Activated naive CD4-positive, alpha-beta T cell treated with anti-CD3 and anti-CD28 coated beads for 36 hours (primary cell): ENCODE measurements around the gene GBP7. TPM values are rescaled to one million over a fixed set of nuclear protein-coding genes. Genes with fewer than 3 reads are reported as not detected.

ENCODE experiments used
- CTCF ChIA-PET: fragments of 350-600 bp; sonication (Branson Sonifier 250); formaldehyde crosslinking; loops from one replicate; lab custom pipeline; 2021; ENCODE audit warnings: antibody characterized with exemption; lab: Charles Lee
- DNase-seq: peaks from one replicate; pipeline ENCODE4 v3.0.0-alpha.2; 2020
- H3K27ac Mint-ChIP-seq: one replicate; pipeline ENCODE4 v1.8.0; 2021; ENCODE audit warnings: mild to moderate bottlenecking, mixed read lengths
- H3K27me3 Mint-ChIP-seq: one replicate; pipeline ENCODE4 v1.8.0; 2021; ENCODE audit warnings: low read depth, mixed read lengths
- H3K36me3 Mint-ChIP-seq: one replicate; pipeline ENCODE4 v1.8.0; 2021; ENCODE audit warnings: low read depth, mixed read lengths
- H3K4me1 Mint-ChIP-seq: one replicate; pipeline ENCODE4 v1.8.0; 2021; ENCODE audit warnings: low read depth, mixed read lengths
- H3K4me3 Mint-ChIP-seq: one replicate; pipeline ENCODE4 v1.8.0; 2021; ENCODE audit warnings: mild to moderate bottlenecking, moderate library complexity, mixed read lengths
- H3K9me3 Mint-ChIP-seq: one replicate; pipeline ENCODE4 v1.8.0; 2021; ENCODE audit warnings: mixed read lengths
- intact Hi-C: fragments of 100-400 bp; cut with micrococcal nuclease; formaldehyde crosslinking; loops from one replicate; pipeline ENCODE4 v1.15.1; 2023
- total RNA-seq, 2 experiments: library from RNA; stranded (reverse); gene quantifications; one replicate each; pipeline ENCODE4 v1.2.3, GENCODE V29; 2021

Gene GBP7
- total RNA-seq, 2 experiments from 2014 or later, result 0.12 TPM; not detected in 1

DNA sequence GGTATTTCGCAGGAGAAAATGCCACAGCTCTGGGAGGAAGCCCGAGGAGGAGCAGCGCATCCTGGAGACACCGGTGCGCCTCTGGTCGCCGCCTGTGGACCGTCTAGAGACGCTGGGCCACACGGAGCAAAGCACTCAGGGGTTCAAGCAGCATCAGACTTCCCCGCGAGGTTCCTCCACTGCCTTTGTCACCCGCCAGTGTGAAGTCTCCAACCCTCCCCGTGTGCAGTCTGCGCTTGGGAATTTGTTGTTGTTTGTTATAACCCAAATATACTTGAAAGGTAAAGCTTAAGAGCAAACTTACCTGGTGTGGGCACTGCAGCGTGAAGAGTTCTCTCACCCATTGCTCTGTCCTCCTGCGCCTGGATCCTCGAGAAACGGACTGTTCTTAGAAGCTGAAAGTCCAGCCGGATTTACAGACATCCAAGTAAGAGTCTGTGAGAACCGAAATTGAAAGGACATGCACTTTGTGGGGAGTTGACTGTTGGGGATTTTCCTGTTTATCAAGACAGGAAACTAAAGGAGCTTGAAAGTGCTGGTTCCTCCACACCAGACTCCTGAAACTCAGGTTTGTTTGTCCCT, 22.8 kb upstream of the GBP7 start, which contains the start of gene GBP4:
Gene GBP4 (minus strand): TSS at position 452 of the 582 bp plus-strand sequence. CDS start 108 bp downstream, at position 344.
- peaks cover 16% of the 10 kb centered on the region for H3K36me3 Mint-ChIP-seq
- peak; percentile 65 for DNase-seq
- intact Hi-C loops, result loop anchor here (1.0 to 5.0 kb wide), 12 partner anchors 58 to 526 kb away; partner anchors contain the start of genes GBP1, GBP2, GTF2B and PKN2
- no peaks in the 10 kb centered on the region for H3K27me3 Mint-ChIP-seq
- peak within 1 kb of the TSS; percentile 98 for H3K27ac Mint-ChIP-seq
- peak within 1 kb of the TSS; percentile 92 for H3K4me3 Mint-ChIP-seq
- peaks cover 84% of the 10 kb centered on the region for H3K4me1 Mint-ChIP-seq
- peaks cover under 1% of the 10 kb centered on the region for H3K9me3 Mint-ChIP-seq
- CTCF ChIA-PET, result interaction anchor here (0.6 to 2.3 kb wide), 16 partner anchors 71 to 252 kb away, joined by 3 to 10 read pairs (median 3); partner anchors contain the start of genes GBP1 and GBP5

GRCh38 chr1:89198081-89198480, 22.3 kb upstream of the GBP7 start:
- no peak for DNase-seq
- no peaks in the 10 kb centered on the region for H3K9me3 Mint-ChIP-seq
- peak overlapping the region; percentile 92 for H3K4me3 Mint-ChIP-seq
- peaks cover 81% of the 10 kb centered on the region for H3K4me1 Mint-ChIP-seq
- CTCF ChIA-PET, result interaction anchor here (0.7 to 2.3 kb wide), 11 partner anchors 71 to 253 kb away, joined by 3 to 10 read pairs (median 4); partner anchors contain the start of gene GBP5
- intact Hi-C loops, result loop anchor here (1.0 to 5.0 kb wide), 9 partner anchors 59 to 527 kb away; partner anchors contain the start of genes GTF2B and PKN2
- no peaks in the 10 kb centered on the region for H3K27me3 Mint-ChIP-seq
- H3K27ac Mint-ChIP-seq, result peak overlapping the region; percentile 98
- H3K36me3 Mint-ChIP-seq, result peaks cover 17% of the 10 kb centered on the region

DNA sequence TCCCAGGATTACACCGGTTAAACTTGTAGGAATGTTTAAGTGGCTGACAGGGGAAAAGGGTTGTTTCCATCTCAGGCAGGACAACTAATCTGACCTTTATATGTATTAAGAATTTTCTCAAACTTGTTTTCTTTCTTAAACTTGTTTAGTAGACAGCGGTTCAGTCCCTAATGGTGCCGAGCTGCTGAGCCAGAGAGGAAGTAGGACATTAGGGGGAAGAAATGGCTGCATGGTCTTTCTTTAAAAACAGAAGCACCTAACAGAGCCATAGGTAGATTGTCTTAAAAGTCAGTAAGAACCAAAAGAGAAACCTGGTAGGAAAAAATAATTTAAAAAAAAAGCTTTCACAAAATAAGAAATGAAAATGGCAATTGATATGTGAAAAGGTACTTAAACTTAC, 19.7 kb upstream of the GBP7 start:
- Mint-ChIP-seq H3K27ac (peak overlapping the region; percentile 77), H3K4me3 (peak overlapping the region; percentile 53), H3K9me3 (no peaks in the 10 kb centered on the region), H3K27me3 (no peaks in the 10 kb centered on the region), H3K4me1 (peaks cover 68% of the 10 kb centered on the region), H3K36me3 (peaks cover 28% of the 10 kb centered on the region)
- DNase-seq, result no peak
- CTCF ChIA-PET, result interaction anchor here (0.6 to 1.1 kb wide), 3 partner anchors 25 to 163 kb away, joined by 3 to 4 read pairs (median 3); partner anchors contain the start of gene GBP5
- intact Hi-C loops, result loop anchor here (5.0 kb wide), 1 partner anchor 513 kb away; the partner anchor contains the start of gene PKN2

DNA sequence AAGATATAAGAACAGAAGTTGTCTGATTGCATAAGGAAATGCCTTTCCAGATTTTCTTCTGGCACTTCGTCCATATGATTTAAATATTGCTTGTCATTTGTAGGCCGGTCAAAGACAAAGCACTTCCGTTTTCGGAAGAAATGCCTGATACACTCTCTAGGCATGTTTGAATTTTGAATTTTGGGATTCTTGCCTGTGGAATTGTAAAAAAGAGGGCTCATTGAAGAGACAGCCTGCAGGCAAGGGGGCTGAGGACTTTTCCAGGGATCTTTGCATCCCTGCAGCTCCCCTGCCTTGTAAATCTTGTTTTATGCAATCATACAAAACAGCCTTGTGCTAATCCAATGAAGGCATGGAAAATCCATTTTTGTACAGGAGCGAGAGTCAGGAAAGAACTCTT, 15.5 kb upstream of the GBP7 start:
- peaks cover 57% of the 10 kb centered on the region for H3K36me3 Mint-ChIP-seq
- intact Hi-C loops, result no loop called here
- DNase-seq, result no peak
- CTCF ChIA-PET, result interaction anchor here (1.0 kb wide), 1 partner anchor 167 kb away, joined by 4 read pairs; no protein-coding TSS in a partner anchor
- H3K9me3 Mint-ChIP-seq, result no peaks in the 10 kb centered on the region
- H3K4me1 Mint-ChIP-seq, result peaks cover 56% of the 10 kb centered on the region
- no peaks in the 10 kb centered on the region for H3K27me3 Mint-ChIP-seq
- H3K4me3 Mint-ChIP-seq, result no peak overlapping the region
- no peak overlapping the region for H3K27ac Mint-ChIP-seq

DNA sequence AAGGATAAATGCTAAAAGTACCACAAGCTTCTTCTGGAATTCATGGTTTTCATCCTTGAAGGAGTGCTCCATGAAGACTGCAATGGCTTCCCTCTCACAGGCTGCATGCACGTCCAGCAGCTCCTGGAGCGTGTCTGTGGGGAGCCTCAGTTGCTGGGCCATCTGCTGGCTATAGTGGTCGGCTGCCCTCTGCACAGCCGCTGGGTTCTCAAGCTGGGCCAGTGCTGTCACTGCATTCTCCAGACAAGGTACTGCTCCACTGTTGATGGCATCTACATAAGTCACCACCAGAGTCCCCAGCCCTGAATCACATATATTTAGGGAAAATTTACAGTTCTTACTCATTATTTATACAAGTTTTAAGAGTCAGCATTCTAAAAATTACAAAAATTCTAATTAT, 14.2 kb upstream of the GBP7 start:
- Mint-ChIP-seq H3K4me3 (no peak overlapping the region), H3K36me3 (peaks cover 63% of the 10 kb centered on the region), H3K9me3 (no peaks in the 10 kb centered on the region), H3K27me3 (no peaks in the 10 kb centered on the region), H3K27ac (no peak overlapping the region), H3K4me1 (peaks cover 43% of the 10 kb centered on the region)
- CTCF ChIA-PET, result interaction anchor here (0.5 kb wide), 1 partner anchor 169 kb away, joined by 3 read pairs; no protein-coding TSS in a partner anchor
- DNase-seq, result no peak
- intact Hi-C loops, result no loop called here

- Mint-ChIP-seq H3K27me3 (no peaks in the 10 kb centered on the region), H3K9me3 (peaks cover 5% of the 10 kb centered on the region), H3K27ac (no peak overlapping the region), H3K36me3 (peaks cover 27% of the 10 kb centered on the region), H3K4me3 (no peak overlapping the region), H3K4me1 (peaks cover 5% of the 10 kb centered on the region)
- intact Hi-C loops, result no loop called here
- no peak for DNase-seq
- CTCF ChIA-PET, result interaction anchor here (0.7 kb wide), 2 partner anchors 13 to 89 kb away, joined by 4 read pairs; no protein-coding TSS in a partner anchor
Measured at GRCh38 chr1:89179343-89179742, 3.5 kb upstream of the GBP7 start.

DNA sequence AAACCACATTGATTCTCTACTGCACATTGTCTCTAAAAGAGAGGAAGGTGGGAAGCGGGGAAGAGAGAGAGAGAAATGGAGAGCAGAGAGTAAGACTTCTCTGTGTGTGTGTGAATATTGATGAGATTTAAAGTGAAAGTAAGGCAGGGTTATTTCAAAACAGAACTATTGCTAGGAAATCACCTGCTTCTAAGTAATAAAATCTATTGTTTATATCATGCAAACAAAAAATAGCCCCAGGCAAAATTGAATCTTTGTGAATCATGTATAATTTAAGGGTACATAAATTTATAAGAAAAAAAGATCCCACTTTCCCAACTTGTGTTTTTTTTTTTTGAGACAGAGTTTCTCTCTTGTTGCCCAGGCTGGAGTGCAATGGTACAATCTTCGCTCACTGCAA, 1.2 kb upstream of the GBP7 start:
- H3K9me3 Mint-ChIP-seq, result no peaks in the 10 kb centered on the region
- DNase-seq, result no peak
- no peak overlapping the region for H3K4me3 Mint-ChIP-seq
- CTCF ChIA-PET, result no interaction called here
- H3K36me3 Mint-ChIP-seq, result peaks cover 6% of the 10 kb centered on the region
- no peak overlapping the region for H3K27ac Mint-ChIP-seq
- H3K27me3 Mint-ChIP-seq, result no peaks in the 10 kb centered on the region
- H3K4me1 Mint-ChIP-seq, result peaks cover 13% of the 10 kb centered on the region
- intact Hi-C loops, result no loop called here

- no peaks in the 10 kb centered on the region for H3K27me3 Mint-ChIP-seq
- H3K36me3 Mint-ChIP-seq, result no peaks in the 10 kb centered on the region
- no peak overlapping the region for H3K27ac Mint-ChIP-seq
- DNase-seq, result no peak
- CTCF ChIA-PET, result interaction anchor here (1.2 kb wide), 1 partner anchor 176 kb away, joined by 3 read pairs; no protein-coding TSS in a partner anchor
- intact Hi-C loops, result no loop called here
- no peaks in the 10 kb centered on the region for H3K9me3 Mint-ChIP-seq
- peaks cover 17% of the 10 kb centered on the region for H3K4me1 Mint-ChIP-seq
- no peak overlapping the region for H3K4me3 Mint-ChIP-seq
Measured at GRCh38 chr1:89174491-89174890, 1.3 kb downstream of the GBP7 start.

DNA sequence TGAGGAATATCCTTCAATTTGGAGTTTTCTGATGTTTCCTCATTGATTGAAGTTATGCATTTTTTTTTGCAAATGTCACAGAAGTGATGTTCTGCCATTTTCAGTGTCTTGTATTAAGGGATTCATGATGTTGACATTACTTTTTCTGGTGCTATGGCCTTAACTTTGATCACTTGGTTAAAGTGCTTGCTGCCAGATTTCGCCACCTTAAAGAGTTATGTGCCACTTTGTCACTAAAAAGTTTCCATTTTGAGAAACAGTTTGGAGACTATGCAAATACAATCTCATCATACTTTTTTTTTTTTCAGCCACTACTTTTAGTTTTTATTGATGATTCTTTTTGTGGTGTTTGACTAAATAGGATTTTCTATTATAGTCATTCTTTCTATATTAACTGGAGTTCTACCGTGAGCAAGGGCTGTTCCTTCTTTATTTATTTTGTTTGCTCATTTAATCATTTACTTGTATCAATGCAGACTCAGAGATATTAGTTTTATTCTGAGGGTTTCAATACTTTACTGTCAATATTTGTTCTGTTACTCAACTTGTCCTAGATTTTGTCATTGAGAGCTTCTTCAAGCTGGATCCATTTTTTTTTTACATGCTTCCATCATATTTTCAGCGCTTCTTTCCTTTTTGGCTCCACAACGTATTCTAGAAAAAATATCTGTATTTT, 3.2 kb downstream of the GBP7 start:
- Mint-ChIP-seq H3K4me1 (peaks cover 17% of the 10 kb centered on the region), H3K9me3 (no peaks in the 10 kb centered on the region), H3K4me3 (no peak overlapping the region), H3K36me3 (no peaks in the 10 kb centered on the region), H3K27me3 (no peaks in the 10 kb centered on the region), H3K27ac (no peak overlapping the region)
- CTCF ChIA-PET, result no interaction called here
- intact Hi-C loops, result no loop called here
- DNase-seq, result no peak

- H3K27me3 Mint-ChIP-seq, result no peaks in the 10 kb centered on the region
- no peak overlapping the region for H3K4me3 Mint-ChIP-seq
- H3K4me1 Mint-ChIP-seq, result peaks cover 12% of the 10 kb centered on the region
- intact Hi-C loops, result loop anchor here (2.0 kb wide), 1 partner anchor 44 kb away; the partner anchor contains the start of gene GBP2
- no peaks in the 10 kb centered on the region for H3K9me3 Mint-ChIP-seq
- no peaks in the 10 kb centered on the region for H3K36me3 Mint-ChIP-seq
- CTCF ChIA-PET, result interaction anchor here (0.6 kb wide), 1 partner anchor 188 kb away, joined by 3 read pairs; no protein-coding TSS in a partner anchor
- H3K27ac Mint-ChIP-seq, result no peak overlapping the region
- DNase-seq, result peak; percentile 19
Measured at GRCh38 chr1:89171067-89171438, 4.8 kb downstream of the GBP7 start.

- Mint-ChIP-seq H3K36me3 (no peaks in the 10 kb centered on the region), H3K27me3 (no peaks in the 10 kb centered on the region), H3K27ac (no peak overlapping the region), H3K9me3 (no peaks in the 10 kb centered on the region), H3K4me1 (peaks cover 12% of the 10 kb centered on the region), H3K4me3 (no peak overlapping the region)
- intact Hi-C loops, result loop anchor here (2.0 kb wide), 1 partner anchor 44 kb away; the partner anchor contains the start of gene GBP2
- CTCF ChIA-PET, result no interaction called here
- DNase-seq, result no peak
Measured at GRCh38 chr1:89170170-89171066, 5.4 kb downstream of the GBP7 start.
